Mammary epithelial cell (primary cell): Measurements from ENCODE around the gene TUBE1.
"Not testable (repeated sequence)": the region's sequence is repeated elsewhere in the genome, so short reads cannot be mapped to it uniquely, and the experiment has no call there.

Experiments
- CTCF ChIP-seq, 2 donors: IDR thresholded peaks in 1 of 2; conservative IDR thresholded peaks in 1 of 2; 2 replicates each; pipeline ENCODE4 v1.5.1; 2011 to 2012; ENCODE audit warnings: inconsistent platforms in 2 of 2, low read length in 2 of 2, mild to moderate bottlenecking in 2 of 2, control low read depth in 1 of 2, low read depth in 1 of 2; ENCODE audit not compliant: insufficient read depth in 1 of 2; ENCODE audit errors: extremely low read depth in 1 of 2
- EZH2 ChIP-seq: IDR thresholded peaks from 2 replicates; pipeline ENCODE4 v1.6.1; 2012; ENCODE audit warnings: low read length, inconsistent platforms, borderline replicate concordance

GRCh38 chr6:112047523-112047922 lies 39.8 kb downstream of the TUBE1 start:
- TF ChIP-seq CTCF (conservative IDR thresholded peaks at IDR 0.05 in 1 of 2, IDR thresholded peaks at IDR 0.05 in 1 of 2; ENCODE audit: extremely low read depth in 1 of 2, insufficient read depth in 1 of 2, low read depth in 1 of 2, low read length in 2 of 2); EZH2: not testable (repeated sequence)
